Fibroblast of skin of scalp (primary cell): Measurements from ENCODE around the gene HS3ST3B1.

Source experiments
- DNase-seq: peaks from one replicate; pipeline ENCODE4 v3.0.0-alpha.2; 2013

The HS3ST3B1 gene

GRCh38 chr17:14321476-14321949 is 20.6 kb downstream of the HS3ST3B1 start:
- DNase-seq = no peak

DNA sequence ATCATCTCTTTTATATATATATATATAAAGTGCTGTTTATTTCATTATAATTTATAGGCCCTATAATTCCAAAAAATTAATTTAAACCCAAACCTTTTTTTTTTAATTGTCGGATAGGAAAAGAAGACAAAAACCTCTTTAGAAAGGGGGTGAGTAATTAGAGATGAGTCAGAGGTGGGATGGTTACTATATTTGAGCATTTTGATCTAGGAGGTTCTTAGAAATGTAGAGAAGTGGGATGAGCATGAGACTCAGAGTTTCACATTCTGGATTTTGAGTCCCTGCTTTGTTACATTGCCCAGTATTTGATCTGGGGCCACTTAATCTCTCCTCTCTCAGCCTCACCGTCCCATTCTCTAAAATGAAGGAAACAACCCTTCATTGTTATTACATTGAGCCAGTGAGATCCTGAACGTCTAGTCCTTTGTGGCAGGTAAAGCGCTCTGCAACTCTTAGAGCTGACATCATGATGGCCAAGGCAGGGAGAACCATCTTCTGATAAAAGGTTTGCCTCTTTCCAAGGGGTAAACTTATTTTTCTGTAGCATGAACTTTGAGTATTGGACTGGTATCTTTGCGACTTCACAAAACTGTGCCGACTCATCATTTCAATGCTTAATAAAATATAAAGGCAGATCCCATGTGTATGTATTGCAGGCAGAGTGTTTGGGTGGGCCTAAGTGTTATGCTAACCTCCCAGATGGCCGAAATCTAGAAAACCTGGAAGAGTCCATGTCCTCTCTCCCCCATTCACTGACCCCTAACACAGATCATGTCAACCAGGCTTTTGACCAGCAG is 21.3 kb downstream of the HS3ST3B1 start:
- DNase-seq = no peak

DNA sequence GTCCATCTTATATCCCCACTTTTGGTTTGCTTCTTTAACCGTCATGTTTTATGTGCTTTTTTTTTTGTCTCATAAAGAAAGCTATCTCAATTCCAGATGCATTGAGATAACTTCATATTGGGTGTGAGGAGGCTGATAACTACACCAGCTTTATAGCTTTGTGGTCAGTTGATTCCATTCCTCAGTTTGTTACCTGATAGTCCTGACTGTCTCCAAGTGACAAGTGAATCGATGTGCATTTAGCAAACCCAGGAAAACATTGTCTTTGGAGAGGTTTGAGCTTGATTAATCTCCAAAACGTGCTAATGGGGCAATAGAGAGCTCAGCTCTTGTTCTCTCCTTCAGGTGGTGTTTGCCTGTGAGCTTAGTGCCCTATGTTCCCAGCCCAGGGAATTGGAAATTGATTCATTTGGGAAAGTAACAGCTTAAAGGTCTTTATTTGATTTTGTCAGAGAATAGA is 22.7 kb downstream of the HS3ST3B1 start:
- no peak for DNase-seq

GRCh38 chr17:14325618-14326167 is 24.8 kb downstream of the HS3ST3B1 start:
- DNase-seq = no peak

- no peak for DNase-seq
Observed at GRCh38 chr17:14329900-14330491, 29.1 kb downstream of the HS3ST3B1 start.

GRCh38 chr17:14330492-14330962 is 29.6 kb downstream of the HS3ST3B1 start:
- DNase-seq = peak; percentile 56

- no peak for DNase-seq
Observed at GRCh38 chr17:14331225-14331981, 30.5 kb downstream of the HS3ST3B1 start.

DNA sequence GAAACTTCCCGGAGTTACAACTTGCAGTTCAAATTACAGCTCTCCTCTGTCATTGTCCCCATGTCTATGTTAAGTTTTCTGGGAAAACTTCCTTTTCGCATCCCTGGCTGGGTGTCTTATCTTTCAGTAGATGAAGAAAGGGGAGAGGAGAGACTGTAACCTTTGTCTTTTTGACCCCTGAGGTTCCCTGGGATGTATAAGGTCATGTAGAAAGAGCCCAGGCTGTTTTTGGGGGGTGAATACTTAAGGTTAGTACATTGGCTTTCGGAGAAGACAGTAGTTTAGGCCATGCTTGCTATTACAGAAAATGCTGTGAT is 31.1 kb downstream of the HS3ST3B1 start:
- no peak for DNase-seq

DNA sequence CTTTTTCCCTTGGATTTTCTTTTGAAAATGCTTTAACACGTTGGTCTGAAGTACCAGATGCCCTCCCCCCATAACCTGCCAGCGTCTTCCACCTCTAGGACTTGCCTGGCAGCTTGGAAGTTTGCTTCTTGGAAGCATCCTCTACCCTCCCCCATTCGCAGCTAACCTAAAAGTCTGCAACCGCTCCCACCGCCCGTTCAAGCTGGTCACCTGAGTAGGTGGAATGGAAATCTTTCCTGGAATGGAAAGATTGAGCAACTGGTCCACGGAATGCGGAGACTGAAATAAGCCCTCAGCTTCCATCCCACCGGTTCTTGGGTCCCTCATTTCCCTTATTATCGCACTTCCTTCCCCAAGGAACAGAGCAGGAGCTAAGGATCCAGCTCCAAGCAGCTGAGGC is 31.4 kb downstream of the HS3ST3B1 start:
- DNase-seq = no peak

- no peak for DNase-seq
Observed at GRCh38 chr17:14333506-14333905, 32.6 kb downstream of the HS3ST3B1 start.

GRCh38 chr17:14334276-14334840 is 33.5 kb downstream of the HS3ST3B1 start:
- DNase-seq = no peak

GRCh38 chr17:14334919-14335318 is 34.0 kb downstream of the HS3ST3B1 start:
- DNase-seq = no peak

DNA sequence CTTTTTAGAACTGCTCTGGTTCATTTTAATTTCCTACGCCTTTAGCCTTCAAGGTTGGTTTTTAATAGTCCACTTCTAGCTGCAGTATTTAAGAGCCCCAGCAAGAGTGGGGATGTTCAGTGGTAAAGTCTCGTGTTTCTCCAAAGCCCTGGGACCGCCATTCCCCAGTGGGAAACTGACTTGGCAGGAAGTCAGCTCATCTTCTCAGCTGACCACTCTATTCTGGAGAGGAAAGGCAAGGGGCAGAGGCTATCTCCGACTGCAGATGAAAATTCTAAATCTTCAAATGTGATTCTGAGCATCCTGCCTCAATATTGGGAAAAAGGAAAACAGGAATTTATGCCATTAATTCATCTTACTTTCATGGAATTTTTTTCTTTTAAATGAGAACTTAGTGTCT is 35.5 kb downstream of the HS3ST3B1 start:
- DNase-seq = no peak

GRCh38 chr17:14337596-14338079 is 36.8 kb downstream of the HS3ST3B1 start:
- no peak for DNase-seq

- DNase-seq = peak; percentile 74
Observed at GRCh38 chr17:14340857-14341754, 40.2 kb downstream of the HS3ST3B1 start.

DNA sequence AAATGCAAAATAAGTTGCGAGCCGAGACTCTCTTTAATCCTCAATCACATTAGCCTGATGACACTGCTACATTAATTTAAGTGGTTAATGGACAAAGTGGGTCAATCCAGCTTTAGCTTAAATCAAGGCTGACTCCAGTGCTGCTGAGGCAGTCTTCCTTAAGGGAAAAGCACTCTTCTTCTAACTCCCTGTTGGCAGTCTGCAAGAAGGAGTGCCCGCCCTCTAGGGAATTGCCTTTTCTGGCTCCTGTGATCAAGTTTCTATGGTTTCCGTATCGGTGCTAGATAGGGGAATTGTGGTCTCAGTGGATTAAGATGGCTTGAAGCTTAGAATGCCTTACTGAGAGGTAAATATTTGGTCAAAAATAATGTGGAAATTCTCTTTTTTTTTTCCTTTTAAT is 41.0 kb downstream of the HS3ST3B1 start:
- DNase-seq = no peak

DNA sequence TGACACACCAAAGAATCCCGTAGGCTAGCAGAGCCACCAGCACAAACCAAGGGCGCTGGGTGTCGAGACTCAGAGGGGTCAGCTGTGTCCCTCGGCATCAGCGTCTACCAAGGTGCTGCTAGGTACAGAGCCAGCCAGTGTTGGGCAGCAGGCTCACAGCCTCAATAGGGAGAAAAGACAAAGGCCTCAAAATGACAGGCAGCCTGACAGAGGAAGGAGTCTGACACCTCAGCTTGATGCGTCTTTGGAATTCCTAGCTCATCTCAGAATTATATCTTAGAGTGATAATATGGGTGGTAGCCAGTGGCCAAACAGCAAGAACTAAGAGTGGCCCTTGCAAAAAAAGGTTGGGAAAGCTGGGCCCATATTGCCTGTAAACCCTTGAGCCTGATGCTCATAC is 45.9 kb downstream of the HS3ST3B1 start:
- no peak for DNase-seq

DNA sequence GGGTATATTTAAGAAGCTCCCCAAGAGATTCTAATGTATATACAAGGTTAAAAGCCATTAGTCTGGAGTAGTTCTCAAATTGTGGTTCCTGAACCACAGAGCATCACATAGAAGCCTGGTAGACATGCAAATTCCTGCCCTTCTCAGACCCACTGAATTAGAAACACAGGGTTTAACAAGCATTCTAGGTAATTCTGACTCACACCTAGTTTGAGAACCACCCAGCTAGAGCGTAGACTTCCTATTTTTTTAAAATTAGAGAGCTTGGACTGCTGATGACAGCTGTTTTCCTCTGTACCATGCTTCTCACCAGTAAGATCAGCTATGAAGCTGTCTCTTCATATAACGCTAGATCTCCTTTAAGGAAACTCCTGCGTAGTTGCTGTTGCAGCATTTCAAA is 50.6 kb downstream of the HS3ST3B1 start:
- DNase-seq = no peak

GRCh38 chr17:14352136-14352535 is 51.3 kb downstream of the HS3ST3B1 start:
- DNase-seq = no peak

DNA sequence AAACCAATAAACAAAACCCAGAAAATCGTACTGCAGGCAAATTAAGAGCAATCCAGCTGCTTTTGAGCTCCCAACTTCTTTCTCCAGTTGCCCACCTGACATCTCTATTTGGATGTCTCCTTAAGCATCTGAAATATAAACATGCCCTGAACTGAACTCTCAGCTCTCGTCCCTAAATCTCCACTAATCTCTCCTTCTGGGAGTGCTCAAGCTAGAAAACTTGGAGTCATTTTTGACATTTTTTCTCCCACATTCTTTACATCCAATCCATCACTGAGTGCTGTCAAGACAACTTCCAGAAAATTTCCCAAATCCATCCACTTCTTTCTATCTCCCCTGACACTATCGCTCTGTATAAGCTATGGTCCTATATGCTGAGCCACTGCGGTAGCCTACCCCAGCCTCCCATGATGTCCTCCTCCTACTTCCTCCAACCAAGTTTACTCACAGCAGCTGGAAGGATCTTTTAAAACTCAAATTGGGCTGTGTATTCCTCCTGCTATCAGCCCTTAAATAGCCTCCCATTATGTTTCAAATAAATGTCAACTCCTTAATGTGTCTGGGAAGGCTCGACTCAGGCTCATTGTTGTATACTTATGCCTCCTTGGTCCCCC is 53.1 kb downstream of the HS3ST3B1 start:
- DNase-seq = peak; percentile 52

DNA sequence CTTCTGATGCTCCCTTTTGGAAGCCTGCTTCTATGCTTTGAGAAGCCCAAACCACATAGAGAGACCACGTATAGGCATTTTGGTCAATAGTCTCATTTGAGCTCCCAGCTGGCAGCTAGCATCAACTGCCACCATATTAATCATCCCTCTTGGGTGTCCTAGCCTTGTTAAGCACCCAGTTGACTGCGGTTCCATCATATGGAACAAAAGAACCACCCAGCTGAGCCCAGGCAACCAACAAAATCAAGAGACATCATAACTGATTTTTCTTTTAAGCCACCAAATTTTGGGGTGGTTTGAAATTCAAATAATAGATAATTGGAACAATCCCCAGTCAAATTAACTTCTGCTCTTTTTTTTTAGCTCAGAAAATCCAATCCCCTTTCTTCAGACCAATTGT is 53.9 kb downstream of the HS3ST3B1 start:
- no peak for DNase-seq
